ENCODE data around the gene ABCG1.

ABCG1 gene

DNA sequence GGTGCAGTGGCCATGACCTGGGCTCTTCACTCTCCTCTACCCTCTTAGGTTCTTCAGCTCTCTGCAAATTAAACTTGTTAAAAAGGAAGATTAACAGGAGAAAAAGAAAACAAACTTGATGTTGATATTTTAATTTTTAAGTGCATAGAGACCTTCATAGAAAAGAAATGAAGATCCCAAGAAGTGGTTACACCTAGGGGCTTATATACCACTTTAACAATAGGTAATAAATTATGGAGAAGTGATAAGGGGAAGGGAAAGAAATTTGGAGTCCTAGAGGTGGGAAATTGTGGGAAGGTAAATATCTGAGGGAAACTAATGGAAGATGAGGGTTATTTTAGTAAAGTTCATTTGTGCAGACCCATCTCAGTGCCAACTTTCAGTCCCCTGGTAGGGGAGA, 112.7 kb downstream of the ABCG1 start:
- FAIRE-seq = no peak

DNA sequence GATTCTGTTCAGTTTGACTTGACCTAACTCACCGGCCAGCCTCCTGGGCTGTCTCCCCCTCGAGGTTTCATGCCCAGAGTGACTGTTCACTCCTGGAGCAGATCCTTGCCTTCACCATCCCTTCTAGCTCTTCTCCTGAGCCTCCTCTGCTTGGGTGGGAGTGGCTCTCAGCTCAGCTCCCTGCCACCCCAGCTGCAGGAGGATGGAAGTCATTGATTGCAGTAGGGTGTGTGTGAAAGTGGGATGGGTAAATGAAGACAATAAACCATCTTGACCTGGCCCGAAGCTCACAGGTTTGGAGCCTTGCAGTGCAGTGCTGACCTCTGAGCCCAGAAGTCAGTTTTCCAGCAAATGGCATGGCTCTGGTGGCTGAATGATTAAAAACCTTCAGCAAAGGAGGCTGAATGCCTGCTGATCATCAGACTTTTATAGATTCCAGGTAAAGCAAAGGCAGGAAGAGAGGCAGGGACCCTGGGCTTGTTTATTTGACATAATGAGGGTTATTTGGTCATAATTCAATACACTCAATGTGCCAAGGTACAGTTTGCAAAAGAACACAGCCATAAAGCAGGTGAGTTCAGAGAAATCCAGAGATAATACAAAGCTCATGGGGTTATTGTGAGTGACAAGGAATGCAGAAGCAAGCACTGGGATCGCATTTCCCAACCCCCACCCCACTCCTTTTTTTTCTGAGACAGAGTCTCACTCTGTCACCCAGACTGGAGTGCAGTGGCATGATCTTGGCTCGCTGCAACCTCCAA, 113.8 kb downstream of the ABCG1 start:
- no peak for FAIRE-seq

DNA sequence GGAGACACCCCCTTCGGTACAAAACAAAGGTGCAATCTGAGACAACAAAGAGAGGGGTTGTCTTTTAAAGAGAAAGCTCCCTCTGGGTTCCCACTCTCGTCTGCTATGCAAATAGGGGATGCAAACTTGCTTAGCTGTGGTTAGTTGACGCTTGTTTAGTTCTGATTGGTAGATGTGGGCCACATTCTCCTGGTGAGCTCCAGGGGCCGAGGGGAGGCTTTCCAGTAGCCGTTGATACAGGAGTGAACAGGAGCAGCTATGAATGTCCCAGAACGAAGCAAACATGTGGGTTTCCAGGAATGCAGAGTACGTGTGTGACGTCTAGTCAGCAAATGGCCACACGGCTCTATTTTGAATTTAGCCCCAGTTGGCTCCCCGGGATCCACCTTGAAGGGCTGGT, 117.1 kb downstream of the ABCG1 start:
- no peak for FAIRE-seq

DNA sequence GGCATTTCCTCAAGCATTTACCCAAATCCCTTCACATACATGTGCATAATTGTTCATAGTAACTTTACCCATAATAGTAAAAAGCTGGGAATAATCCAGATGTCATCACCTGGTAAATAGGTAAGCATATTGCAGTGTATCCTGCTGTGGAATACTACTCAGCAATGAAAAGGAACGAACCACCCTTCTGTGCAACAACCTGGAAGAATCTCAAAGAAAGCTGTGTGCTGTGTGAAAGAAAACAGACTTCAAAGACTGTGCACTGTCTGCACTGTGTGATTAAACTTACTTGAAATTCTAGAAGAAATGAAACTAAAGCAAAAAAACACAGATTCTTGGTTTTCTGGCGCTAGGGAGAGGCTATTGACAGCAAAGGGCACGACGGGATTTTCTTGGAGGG, 118.3 kb downstream of the ABCG1 start:
- no peak for FAIRE-seq

DNA sequence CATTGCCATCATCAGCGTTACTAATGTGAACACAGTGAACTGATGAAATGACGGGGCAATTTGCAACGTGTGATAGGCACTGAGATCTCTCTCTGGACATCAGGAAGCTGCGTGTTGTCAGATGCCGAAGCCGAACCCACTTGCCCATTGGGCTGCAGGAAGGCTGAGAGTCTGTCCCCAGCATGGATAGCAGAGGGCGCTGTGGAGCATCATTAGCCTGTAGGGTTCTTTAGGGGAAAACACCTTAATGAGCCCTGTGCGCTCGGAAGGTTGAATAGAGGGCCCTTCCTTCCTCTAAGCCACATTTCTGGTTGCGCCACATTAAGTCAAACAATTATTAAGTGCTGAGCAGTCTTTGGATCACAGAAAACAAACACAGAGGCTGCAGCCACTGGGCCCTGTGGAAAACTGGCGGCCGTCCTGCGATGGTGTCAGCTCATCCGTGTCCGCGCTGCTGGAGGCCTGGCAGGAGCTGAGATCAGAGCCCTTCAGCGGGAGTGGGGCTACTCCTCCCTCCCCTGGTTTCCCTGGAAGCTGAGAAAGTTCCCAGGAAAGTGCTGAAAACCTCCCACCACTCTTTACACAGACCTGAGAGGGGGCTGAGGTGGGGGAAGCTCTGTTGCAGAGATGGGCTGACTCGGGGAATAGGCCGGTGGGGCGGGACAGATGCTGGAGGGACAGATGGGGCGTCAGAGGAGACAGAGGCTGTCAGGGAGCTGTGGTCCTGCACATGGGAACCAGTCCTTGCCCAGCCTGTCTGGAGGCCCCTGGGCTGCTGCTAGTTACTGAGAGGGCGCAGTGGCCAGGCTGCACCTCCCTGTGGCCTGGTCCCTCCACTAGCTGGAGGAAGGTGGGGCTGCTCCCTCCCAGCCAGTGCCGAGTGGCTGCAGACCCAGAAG, 119.1 kb downstream of the ABCG1 start:
- FAIRE-seq = peak; percentile 43

DNA sequence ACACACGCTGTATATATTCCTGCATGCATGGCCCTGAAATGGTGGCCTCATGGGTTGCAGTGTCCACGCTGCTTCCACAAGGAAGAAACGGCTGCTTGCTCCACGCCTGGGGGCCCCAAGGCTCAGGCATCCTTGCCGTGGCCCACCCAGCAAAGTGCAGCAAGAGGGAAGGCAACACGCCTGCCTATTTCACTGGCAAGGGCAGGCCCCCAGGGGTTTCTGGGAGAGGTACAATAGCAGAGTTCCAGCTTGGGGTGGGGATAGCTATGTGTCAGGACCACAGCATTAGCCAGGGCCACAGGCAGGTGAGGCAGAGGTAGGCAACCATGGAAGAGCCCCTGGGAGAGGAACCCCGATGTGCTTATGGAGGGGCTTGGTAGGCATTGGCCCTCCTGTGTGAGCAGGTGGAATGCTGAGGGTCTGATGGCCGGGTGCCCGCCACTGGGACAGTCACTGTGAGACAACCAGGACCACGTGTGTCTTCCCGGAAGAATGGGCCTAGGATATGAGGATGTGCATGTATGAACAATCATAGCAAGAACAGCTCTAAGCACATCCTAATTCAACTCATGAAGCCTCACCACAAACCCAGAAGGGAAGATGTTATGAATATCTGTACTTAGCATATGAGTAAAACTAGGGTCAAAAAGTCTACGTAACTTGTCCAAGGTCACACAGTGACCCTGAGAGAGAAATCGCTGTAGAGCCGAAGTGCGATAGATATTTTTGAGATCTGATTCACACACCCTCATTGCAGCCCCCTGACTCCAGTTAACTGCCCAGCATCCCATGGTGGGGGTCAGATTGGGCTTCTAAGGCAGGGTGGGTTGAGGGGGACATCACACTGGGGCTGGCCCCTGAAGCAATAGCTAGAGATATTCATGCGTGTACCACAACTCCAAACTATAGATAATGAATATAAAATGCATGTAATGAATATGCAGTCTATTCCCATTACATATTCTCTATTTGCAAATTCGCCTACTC, 120.1 kb downstream of the ABCG1 start:
- no peak for FAIRE-seq

DNA sequence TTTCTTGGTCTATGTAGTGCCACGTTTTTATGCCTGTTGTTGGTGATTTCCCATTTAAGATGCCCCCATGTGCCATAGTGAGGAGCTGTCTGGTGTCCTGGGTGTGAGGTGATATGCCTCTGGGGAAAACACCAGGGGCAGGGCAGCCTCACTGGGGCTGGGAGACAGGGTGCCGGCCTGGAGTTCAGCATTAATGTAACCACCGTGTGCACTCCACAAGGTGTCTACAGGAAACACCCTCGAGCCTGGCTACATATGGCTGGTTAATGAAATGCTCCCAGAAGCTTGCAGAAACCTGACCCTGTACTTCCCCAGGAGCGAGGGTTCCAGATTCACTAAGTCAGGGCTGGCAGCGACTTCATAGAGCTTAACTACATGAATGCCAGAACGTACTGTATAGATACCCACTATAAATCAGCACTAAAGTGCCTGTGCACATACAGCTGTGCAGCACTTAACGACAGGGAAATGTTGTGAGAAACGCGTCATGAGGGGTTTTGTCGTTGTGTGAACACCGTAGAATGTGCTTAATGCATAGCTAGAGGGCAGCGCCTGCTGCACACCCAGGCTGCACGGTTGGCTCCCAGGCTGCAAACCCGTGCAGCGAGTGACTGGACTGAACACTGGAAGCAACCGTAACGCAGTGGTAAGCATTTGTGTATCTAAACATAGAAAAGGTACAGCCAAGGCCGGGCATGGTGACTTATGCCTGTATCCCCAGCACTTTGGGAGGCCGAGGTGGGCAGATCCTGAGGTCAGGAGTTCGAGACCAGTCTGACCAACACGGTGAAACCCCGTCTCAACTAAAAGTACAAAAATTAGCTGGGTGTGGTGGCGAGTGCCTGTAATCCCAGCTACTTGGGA, 121.5 kb downstream of the ABCG1 start:
- no peak for FAIRE-seq

DNA sequence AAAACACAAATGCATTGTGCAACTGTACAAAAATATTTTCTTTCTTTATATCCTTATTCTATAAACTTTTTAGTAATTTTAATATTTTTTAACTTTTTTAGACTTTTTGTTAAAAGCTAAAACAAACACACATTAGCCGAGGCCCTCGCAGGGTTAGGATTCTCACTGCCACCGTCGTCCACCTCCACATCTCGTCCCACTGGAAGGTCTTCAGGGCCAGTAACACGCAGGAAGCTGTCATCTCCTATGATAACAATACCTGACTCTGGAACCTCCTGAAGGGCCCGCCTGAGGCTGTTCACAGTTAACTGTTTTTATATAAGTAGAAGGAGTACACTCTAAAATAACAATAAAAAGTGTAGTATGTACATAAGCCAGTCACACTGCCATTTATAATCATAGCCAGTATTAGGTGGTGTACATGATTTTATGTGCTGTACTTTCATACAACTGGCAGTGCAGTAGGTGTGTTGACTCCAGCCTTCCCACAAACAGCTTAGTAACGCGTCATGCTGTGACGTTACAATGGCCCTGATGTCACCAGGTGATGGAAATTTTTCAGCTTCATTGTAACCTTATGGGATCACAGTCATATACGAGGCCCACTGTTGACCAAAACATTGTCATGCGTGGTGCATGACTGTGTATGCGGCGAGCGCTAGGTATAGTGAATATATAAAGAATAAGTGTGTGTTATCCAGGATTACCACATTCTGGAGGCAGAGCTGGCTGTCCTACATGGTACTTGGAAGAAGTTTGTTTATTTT, 123.0 kb downstream of the ABCG1 start:
- no peak for FAIRE-seq

DNA sequence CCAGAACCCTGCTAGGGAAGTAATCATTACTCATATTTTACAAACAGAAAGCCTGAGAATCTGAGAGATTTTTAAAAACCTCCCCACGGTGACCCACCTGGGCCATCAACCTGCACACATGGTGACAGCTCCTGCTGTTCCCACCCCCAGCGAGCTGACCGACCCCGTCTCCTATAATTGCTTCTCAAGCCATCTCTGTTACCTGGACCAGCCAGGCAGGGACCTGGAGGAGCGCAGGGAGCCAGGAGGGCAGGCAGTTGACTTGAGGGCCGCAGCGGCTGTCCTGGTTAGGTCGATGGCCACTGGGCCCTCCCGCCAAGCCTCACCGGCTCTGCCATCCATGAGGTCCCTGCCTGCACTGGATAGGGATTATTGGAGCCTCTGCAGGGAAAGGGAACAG, 124.2 kb downstream of the ABCG1 start:
- FAIRE-seq = no peak

DNA sequence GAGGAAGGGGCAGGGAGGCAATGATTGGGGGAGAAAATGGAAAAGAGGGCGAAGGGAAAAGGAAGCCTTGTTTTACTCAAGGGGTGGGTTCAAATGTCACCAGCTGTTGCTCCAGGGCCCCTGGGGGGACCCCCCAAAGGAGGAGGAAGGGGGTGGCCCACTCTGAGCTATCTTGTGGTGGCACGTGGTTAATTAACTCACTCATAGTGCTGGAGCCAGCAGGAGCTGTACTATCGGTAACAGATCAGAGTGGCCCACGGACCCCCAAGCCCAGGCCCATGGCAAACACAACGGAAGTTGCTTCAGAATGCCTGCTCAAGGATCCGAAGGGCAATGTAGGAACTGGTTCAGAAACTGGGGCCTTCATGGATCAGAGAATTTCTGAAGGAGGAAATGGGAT, 124.6 kb downstream of the ABCG1 start:
- FAIRE-seq = no peak

DNA sequence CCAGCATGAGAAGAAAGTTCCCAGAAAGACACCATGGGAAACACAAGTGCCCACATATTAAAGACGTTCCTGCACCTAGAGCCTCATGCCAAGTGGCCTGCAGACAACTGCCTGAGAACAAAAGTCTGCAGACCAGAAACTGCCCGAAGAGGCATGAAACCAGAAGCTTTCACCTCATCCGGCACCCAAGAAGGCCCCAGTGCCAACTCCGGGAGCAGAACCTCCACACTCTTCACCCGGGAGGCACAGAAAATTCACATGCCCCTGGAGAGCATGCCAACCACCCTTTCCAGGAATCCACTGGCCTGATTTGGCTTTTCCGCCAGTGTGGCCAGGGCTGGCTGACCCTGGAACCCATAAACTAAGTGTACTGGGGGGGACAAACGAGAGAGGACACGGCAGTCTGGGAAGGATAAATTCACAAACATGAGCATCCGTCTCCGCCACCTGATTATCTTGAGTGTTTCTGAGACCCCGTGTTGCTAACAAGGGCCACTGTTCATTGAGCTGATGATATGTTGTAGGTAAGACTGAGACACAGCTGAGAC, 125.1 kb downstream of the ABCG1 start:
- FAIRE-seq = no peak

DNA sequence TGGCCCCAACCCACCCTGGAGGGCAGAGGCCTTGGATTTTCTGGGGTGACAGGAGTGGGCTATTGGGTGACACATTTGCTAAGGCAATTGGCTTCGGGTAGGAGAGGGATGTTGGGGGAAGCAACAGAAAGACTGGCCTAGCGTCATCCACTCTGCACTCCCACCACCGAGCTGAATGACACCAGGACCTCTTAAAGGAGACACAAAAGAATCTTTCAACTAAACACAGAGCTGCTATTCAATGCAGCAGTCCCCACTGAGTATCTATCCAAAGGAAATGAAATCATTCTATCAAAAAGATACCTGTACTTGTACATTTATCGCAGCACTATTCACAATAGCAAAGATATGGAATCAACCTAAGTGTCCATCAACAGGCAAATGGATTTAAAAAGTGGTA, 125.7 kb downstream of the ABCG1 start:
- no peak for FAIRE-seq

DNA sequence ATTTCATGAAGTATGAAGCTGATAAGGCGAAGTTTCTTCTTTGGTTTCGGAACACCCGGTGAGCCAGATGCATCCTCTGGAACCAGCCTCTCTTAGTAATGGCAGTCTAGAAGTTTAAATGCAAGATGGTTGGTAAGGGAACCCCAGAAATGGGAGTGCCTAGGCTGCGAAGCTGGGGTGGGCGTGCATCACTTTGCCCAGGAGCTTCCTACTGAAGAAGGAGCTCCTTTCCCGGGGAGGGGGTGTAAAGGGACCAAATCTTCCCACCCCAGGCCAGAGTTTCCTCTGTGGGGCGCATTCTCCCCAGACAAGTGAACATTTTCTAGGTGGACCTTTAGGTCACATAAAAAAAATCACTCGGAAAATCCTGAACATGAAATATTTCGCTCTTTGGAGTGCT, 127.5 kb downstream of the ABCG1 start:
- FAIRE-seq = no peak
